MG63 (cell line): ENCODE measurements around the gene PRUNE2. TPM values are rescaled to one million over a fixed set of nuclear protein-coding genes. Genes with fewer than 3 reads are reported as not detected.
A peak's percentile ranks its signal among the peaks of the same experiment; 100 is the strongest.

Experiments
- DNase-seq: peaks from one replicate; pipeline ENCODE4 v3.0.0-alpha.2; 2020
- H3K27me3 ChIP-seq: fragments of 250-450 bp; sonication (Bioruptor Pico); 2 replicates; pipeline ENCODE4 v1.5.1; 2020; ENCODE audit warnings: mild to moderate bottlenecking, moderate library complexity
- H3K36me3 ChIP-seq: fragments of 250-450 bp; sonication (Bioruptor Pico); 2 replicates; pipeline ENCODE4 v1.5.1; 2020; ENCODE audit warnings: mild to moderate bottlenecking, moderate library complexity
- H3K4me3 ChIP-seq: fragments of 250-450 bp; sonication (Bioruptor Pico); 2 replicates; pipeline ENCODE4 v1.5.1; 2020; ENCODE audit warnings: mild to moderate bottlenecking, moderate library complexity
- H3K9me3 ChIP-seq: fragments of 250-450 bp; sonication (Bioruptor Pico); 2 replicates; pipeline ENCODE4 v1.5.1; 2020; ENCODE audit warnings: mild to moderate bottlenecking, moderate library complexity
- total RNA-seq: library from RNA; depleted of rRNA; stranded (reverse); fragments of >200 nt; shearing (Covaris generic); gene quantifications from 2 replicates; pipeline ENCODE4 v1.2.3, GENCODE V29; 2014; ENCODE audit warnings: low replicate concordance

PRUNE2 gene
- total RNA-seq, 1 experiment from 2014 or later = 2.7 TPM

- H3K27me3 ChIP-seq = no peaks in the 10 kb centered on the region
- DNase-seq = no peak
- H3K4me3 ChIP-seq = no peak overlapping the region
- no peaks in the 10 kb centered on the region for H3K9me3 ChIP-seq
- H3K36me3 ChIP-seq = no peaks in the 10 kb centered on the region
Observed at GRCh38 chr9:76846297-76846696, 59.6 kb downstream of the PRUNE2 start.

DNA sequence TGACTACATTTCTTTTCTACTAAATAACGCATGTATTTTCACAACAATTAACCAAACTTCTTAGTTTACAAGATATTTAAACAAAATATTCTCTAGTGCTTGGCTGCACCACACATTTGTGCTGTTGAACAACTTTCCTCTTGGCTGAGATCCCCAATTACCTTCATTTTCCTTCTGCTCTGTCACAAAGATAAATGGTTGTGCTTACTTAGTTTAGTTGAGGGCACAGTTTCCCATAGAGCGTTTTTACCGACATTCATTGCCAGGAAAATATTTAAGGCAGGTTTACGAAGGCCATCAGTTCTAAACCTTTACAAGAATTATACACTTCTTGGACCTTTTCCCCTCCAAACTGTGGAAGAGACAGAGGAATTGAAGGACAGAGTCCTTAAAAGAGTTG lies 60.7 kb downstream of the PRUNE2 start:
- Histone ChIP-seq H3K36me3 (no peaks in the 10 kb centered on the region), H3K9me3 (no peaks in the 10 kb centered on the region), H3K4me3 (no peak overlapping the region), H3K27me3 (no peaks in the 10 kb centered on the region)
- no peak for DNase-seq

- Histone ChIP-seq H3K36me3 (no peaks in the 10 kb centered on the region), H3K27me3 (no peaks in the 10 kb centered on the region), H3K4me3 (peak overlapping the region; percentile 17), H3K9me3 (no peaks in the 10 kb centered on the region; the same call in 1 of the 2 replicates)
- peak; percentile 42 for DNase-seq
Observed at GRCh38 chr9:76835571-76836283, 70.2 kb downstream of the PRUNE2 start.

GRCh38 chr9:76828447-76828846 lies 77.5 kb downstream of the PRUNE2 start:
- no peak overlapping the region for H3K4me3 ChIP-seq
- H3K36me3 ChIP-seq = no peaks in the 10 kb centered on the region
- H3K9me3 ChIP-seq = no peaks in the 10 kb centered on the region; the same call in 1 of the 2 replicates
- no peaks in the 10 kb centered on the region for H3K27me3 ChIP-seq
- DNase-seq = no peak

DNA sequence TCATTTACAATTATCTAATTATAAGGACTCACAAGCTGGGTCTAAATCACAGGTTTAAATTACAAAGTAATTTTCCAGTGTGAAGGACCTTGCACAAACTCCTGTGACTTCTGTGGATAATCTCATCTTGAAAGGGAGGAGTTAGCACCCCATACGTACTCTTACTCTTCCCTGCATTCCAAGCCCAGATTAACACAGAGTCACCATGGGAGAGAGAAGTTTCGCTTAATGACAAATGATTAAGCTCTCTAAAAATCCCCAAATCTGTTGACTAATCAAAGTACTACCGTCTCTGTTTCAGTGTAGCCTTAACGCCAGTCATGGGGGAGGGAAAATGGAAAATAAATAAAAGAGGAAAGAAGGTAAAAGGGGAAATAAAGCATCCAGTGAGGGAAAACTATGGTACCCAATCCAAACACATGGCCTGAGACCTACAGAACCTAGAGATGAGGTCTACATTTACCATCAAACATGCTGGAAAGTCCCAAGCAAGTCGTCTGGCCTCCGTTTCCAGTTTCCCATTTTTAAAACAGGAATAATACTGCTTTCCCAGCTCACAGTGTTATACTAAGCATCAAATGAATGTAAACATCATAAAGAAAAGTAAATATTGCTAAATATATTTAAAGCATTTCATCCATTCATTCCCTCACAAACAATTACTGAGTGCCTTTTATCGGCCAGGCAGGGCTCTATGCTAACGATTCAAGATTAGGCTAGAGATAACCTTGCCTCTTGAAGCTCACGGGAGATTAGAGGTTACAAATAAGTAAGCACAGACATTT lies 78.4 kb downstream of the PRUNE2 start:
- Histone ChIP-seq H3K36me3 (no peaks in the 10 kb centered on the region), H3K9me3 (no peaks in the 10 kb centered on the region; the same call in 1 of the 2 replicates), H3K4me3 (no peak overlapping the region), H3K27me3 (no peaks in the 10 kb centered on the region)
- no peak for DNase-seq

DNA sequence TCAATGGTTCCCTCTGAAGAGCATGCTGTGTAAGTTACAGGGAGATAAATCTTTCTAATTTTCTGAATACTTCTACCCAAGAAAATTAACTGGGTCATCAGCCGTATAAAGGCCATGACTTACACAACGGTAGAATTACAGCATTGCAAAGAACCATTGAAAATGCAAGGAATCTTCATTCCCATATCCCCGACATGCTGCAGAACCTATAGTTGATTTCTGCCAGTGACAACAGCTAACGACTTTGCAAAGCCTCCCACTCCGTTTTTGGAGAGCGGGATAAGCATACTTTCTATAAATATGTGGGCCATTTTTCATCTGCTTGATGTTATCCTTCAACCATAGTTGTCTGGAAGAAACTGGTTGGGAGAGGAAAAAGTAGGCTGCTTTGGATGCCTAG lies 85.5 kb downstream of the PRUNE2 start:
- no peaks in the 10 kb centered on the region for H3K27me3 ChIP-seq
- H3K36me3 ChIP-seq = no peaks in the 10 kb centered on the region
- no peak for DNase-seq
- H3K4me3 ChIP-seq = no peak overlapping the region
- H3K9me3 ChIP-seq = no peaks in the 10 kb centered on the region

DNA sequence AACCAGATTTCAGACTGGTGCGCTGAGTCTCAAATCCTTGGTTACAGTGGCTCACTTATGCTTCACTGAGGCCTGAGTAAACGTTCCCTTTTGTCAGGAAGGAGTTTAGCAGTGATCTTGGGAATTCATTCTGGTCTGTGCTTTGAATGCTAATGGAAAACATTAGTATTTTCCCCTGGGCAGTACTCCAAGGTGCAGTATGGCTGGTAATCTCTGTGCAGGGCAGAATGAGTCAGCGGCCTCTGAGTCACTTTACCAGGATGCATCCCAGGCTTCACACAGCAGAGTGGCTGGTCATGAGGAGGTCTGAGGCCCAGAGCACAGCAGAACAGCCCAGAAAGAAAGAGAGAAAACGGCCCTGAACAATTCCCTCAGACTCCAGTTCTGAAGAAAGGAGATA lies 87.6 kb downstream of the PRUNE2 start:
- H3K27me3 ChIP-seq = no peaks in the 10 kb centered on the region
- no peaks in the 10 kb centered on the region for H3K36me3 ChIP-seq
- H3K4me3 ChIP-seq = no peak overlapping the region
- DNase-seq = peak; percentile 92
- no peaks in the 10 kb centered on the region for H3K9me3 ChIP-seq

DNA sequence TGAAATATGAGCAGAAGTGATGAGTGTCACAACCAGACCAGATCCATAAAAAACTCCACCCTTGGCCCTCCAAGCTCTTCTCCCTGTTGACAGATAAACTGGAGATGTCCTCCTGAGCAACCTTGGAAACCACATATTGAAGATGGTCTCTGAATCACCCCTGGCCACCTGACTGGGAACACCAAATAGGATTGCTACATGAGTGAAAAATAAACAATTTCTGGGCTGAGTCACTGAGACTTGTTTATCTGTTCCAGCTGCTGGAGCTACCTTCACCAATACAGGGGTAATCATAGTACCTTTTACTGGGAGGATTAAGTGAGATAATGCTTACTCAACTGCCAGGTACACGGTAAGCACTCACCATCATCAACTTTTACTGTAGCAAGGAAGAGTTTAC lies 88.4 kb downstream of the PRUNE2 start:
- Histone ChIP-seq H3K4me3 (no peak overlapping the region), H3K9me3 (no peaks in the 10 kb centered on the region), H3K36me3 (no peaks in the 10 kb centered on the region), H3K27me3 (no peaks in the 10 kb centered on the region)
- DNase-seq = peak; percentile 64

DNA sequence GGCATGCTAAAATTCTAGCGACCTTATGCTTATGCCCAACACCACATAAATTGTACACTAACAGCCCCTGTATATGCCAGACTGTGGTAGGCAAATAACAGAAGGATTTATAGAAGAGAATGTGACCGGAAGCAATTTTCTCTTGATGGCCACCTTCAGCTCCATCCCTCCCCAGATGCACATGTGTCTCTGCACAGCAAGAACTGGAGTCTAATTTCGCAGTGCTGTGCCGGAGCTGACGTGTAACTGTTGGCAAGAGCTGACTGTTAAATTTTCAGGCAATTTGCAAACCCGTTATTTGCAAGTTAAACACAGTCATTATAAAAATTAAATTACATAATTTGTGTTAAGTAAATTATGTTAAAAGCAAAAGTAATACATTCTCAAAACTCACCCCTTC lies 93.3 kb downstream of the PRUNE2 start:
- DNase-seq = no peak
- Histone ChIP-seq H3K36me3 (no peaks in the 10 kb centered on the region), H3K4me3 (no peak overlapping the region), H3K9me3 (no peaks in the 10 kb centered on the region), H3K27me3 (no peaks in the 10 kb centered on the region)

DNA sequence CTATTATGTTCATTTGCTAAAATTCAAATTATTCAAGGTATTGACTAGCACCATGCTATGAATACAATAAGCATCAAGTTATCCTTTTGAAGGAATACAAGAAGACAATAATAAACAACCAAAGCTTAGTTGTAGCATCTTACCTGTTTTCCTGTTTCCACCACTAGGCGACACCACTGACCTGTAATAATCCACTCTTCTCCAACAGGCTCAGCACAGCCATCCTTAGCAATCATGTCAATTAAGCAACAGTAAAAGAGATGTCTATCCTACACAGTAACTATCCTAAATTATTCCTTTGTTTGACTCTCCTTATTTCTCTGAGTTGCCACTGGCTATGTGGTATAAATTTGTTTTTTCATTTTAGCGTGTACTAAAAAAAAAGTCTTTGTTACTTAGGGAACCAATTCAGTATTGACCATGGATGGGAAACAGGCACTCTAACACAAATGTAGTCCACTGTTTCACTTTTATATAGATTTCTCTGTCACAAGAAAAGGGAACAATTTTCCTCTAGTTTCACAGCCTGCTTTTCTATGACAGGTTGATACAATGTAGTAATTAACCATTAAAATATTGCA lies 95.4 kb downstream of the PRUNE2 start:
- Histone ChIP-seq H3K4me3 (no peak overlapping the region), H3K27me3 (no peaks in the 10 kb centered on the region), H3K36me3 (no peaks in the 10 kb centered on the region), H3K9me3 (no peaks in the 10 kb centered on the region)
- no peak for DNase-seq

DNA sequence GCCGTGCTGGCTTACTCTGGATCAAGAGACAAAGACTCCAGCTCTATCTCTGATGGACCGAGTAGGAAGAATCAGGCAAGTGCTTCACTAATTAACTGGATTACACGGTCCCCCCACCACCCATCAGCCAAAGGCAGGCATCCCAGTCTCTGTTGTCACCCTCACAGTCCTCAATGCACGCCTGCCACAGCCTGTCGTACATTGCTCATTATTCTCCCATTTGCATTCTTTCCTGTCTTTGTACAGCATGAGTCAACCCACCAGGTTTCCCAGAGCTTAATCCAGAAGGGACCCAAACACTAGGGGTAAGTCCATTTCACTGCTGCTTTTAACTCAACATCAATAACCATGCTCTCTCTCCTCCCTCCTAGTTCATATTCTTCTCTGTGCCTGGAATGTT lies 97.3 kb downstream of the PRUNE2 start:
- no peaks in the 10 kb centered on the region for H3K9me3 ChIP-seq
- H3K4me3 ChIP-seq = no peak overlapping the region
- H3K36me3 ChIP-seq = no peaks in the 10 kb centered on the region
- DNase-seq = no peak
- H3K27me3 ChIP-seq = no peaks in the 10 kb centered on the region

DNA sequence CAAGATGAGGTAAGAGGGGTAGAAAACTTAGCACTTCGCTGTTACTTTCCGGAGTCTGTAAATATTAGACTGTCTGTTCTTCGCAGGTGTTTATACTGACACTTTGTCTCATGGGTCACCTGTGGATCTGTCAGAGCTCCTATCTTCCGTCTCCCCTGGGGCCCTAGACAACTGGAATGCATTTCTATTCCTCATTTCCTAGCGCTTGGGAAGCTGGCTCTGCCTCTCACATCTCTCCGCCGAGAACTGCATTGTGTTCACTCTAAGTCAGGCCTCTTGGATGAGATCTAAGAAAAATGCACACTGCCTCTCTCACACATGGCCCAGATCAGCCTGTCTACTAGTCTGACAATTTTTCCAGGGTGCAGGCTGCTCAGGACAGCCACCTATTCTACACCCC lies 102.2 kb downstream of the PRUNE2 start:
- no peaks in the 10 kb centered on the region for H3K9me3 ChIP-seq
- DNase-seq = no peak
- H3K36me3 ChIP-seq = no peaks in the 10 kb centered on the region
- no peak overlapping the region for H3K4me3 ChIP-seq
- H3K27me3 ChIP-seq = no peaks in the 10 kb centered on the region

DNA sequence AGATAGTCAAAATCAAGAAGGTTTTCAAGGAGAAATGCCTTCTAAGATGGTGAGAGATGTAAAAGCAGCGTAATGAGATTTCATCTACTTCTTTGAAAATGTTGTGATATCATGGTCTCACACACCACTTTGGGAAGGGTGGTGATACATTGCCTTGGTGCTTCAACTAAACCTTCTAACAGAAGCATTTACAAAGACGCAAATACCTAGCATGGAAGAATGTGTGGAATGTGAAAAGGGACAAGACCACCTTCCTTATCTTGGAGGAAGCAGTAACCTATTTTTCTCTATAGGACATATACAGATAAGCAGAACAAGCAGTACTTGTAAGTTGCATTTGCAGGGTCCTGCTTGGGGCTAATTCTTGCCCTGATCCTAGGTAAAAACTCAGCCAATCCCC lies 102.8 kb downstream of the PRUNE2 start:
- H3K9me3 ChIP-seq = no peaks in the 10 kb centered on the region
- H3K27me3 ChIP-seq = no peaks in the 10 kb centered on the region
- DNase-seq = no peak
- H3K4me3 ChIP-seq = no peak overlapping the region
- H3K36me3 ChIP-seq = no peaks in the 10 kb centered on the region

DNA sequence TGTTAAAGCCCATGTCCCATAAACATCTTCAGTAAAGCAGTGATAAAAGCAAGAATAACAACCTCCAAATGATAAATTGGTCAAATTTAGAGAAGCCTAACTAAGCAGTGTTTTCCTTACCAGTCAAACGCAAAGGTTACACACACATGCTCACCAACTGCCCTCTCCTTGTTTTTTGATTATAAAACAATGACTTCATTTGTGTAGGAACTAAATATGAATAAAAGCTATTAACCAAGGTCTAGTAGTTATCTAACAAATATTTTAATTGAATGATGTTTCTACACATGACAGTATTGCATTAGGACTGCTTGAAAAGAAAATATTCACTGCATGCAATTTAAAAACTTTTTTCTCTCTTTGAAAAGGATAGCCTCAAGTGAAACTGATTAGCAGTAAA lies 105.0 kb downstream of the PRUNE2 start:
- H3K9me3 ChIP-seq = no peaks in the 10 kb centered on the region
- H3K36me3 ChIP-seq = no peaks in the 10 kb centered on the region
- DNase-seq = no peak

GRCh38 chr9:76799473-76799872 lies 106.4 kb downstream of the PRUNE2 start:
- DNase-seq = no peak
- no peak overlapping the region for H3K4me3 ChIP-seq

More for the DNA sequence above, 105.0 kb downstream of the PRUNE2 start:
- Histone ChIP-seq H3K4me3 (no peak overlapping the region), H3K27me3 (no peaks in the 10 kb centered on the region)

DNA sequence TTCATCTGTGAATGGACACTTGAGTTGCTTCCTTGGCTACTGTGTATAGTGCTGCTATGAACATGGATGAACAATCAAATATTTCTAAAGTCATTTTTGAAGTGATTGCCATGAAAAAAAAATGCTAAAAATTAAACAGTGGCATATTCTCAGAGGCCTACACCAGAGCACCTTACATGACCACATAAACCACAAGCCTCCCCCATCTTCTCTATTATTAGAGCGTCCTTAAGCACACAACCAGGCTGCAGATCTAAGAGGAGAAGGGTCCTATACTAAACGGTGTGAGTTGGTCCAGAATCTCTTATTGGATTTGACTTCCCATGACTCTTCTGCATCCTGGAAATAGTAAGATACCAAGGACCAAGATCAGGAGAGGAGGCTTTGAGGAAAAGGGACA lies 107.4 kb downstream of the PRUNE2 start:
- H3K36me3 ChIP-seq = no peaks in the 10 kb centered on the region
- no peak for DNase-seq
- H3K9me3 ChIP-seq = no peaks in the 10 kb centered on the region
- no peaks in the 10 kb centered on the region for H3K27me3 ChIP-seq
- no peak overlapping the region for H3K4me3 ChIP-seq

More at GRCh38 chr9:76799473-76799872, 106.4 kb downstream of the PRUNE2 start:
- Histone ChIP-seq H3K9me3 (no peaks in the 10 kb centered on the region), H3K36me3 (no peaks in the 10 kb centered on the region), H3K27me3 (no peaks in the 10 kb centered on the region)

DNA sequence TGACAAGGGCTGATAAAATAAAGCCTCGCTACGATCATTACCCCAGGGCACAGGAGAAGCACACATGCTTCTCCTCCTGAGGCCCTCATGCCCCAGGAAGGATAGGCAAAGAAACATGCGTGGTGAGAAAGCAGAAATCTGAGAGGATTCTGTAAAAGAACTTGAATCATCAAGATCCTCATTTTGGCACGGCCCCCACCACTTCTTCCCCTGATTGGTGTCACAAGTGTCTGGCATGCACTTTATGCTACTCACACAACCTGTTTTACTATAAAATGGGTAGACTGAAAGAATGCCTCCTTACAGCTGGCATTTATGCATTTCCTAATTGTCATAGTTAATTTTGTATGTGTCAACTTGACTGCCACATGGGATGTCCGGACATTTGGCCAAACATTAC lies 109.6 kb downstream of the PRUNE2 start:
- no peak for DNase-seq
- Histone ChIP-seq H3K36me3 (no peaks in the 10 kb centered on the region), H3K4me3 (no peak overlapping the region), H3K27me3 (no peaks in the 10 kb centered on the region), H3K9me3 (no peaks in the 10 kb centered on the region)
